Measurements from ENCODE around the gene FAM111B. TPM values are rescaled to one million over a fixed set of nuclear protein-coding genes. Genes with fewer than 3 reads are reported as not detected.
A peak's percentile ranks its signal among the peaks of the same experiment; 100 is the strongest.
"Not testable (repeated sequence)": the region's sequence is repeated elsewhere in the genome, so short reads cannot be mapped to it uniquely, and the experiment has no call there.

The FAM111B gene
- 0.26 TPM for total RNA-seq
- long read RNA-seq, result 0 reads

- DNase-seq (ENCODE audit: low spot score), result no peak
Measured at GRCh38 chr11:59106363-59107336, at the start of gene FAM111B. Gene FAM111B, plus strand, starts transcription at chr11:59107237. Its CDS starts 2,389 bp downstream, at chr11:59109626.

GRCh38 chr11:59058120-59059033 is 48.7 kb upstream of the FAM111B start:
- peak; percentile 92 for DNase-seq (ENCODE audit: low spot score)

- DNase-seq (ENCODE audit: low spot score), result not testable (repeated sequence)
Measured at GRCh38 chr11:59060096-59060495, 46.9 kb upstream of the FAM111B start.

- no peak for DNase-seq (ENCODE audit: low spot score)
Measured at GRCh38 chr11:59062602-59063529, 44.2 kb upstream of the FAM111B start.

GRCh38 chr11:59063996-59064727 is 42.9 kb upstream of the FAM111B start:
- DNase-seq (ENCODE audit: low spot score), result not testable (repeated sequence)

GRCh38 chr11:59069087-59069486 is 38.0 kb upstream of the FAM111B start:
- DNase-seq (ENCODE audit: low spot score), result no peak

- DNase-seq (ENCODE audit: low spot score), result no peak
Measured at GRCh38 chr11:59076876-59077571, 30.0 kb upstream of the FAM111B start.

GRCh38 chr11:59078435-59078834 is 28.6 kb upstream of the FAM111B start:
- no peak for DNase-seq (ENCODE audit: low spot score)

GRCh38 chr11:59079086-59079485 is 28.0 kb upstream of the FAM111B start:
- DNase-seq (ENCODE audit: low spot score), result no peak

- DNase-seq (ENCODE audit: low spot score), result not testable (repeated sequence)
Measured at GRCh38 chr11:59080421-59080820, 26.6 kb upstream of the FAM111B start.

- not testable (repeated sequence) for DNase-seq (ENCODE audit: low spot score)
Measured at GRCh38 chr11:59081430-59082020, 25.5 kb upstream of the FAM111B start.

- not testable (repeated sequence) for DNase-seq (ENCODE audit: low spot score)
Measured at GRCh38 chr11:59086007-59086406, 21.0 kb upstream of the FAM111B start, which contains the start of gene GLYATL1B. Gene GLYATL1B, plus strand, starts transcription at chr11:59086307. Its CDS starts 0 bp downstream, at chr11:59086307.

- DNase-seq (ENCODE audit: low spot score), result no peak
Measured at GRCh38 chr11:59088162-59088561, 18.9 kb upstream of the FAM111B start.

- DNase-seq (ENCODE audit: low spot score), result not testable (repeated sequence)
Measured at GRCh38 chr11:59093576-59093975, 13.5 kb upstream of the FAM111B start.

GRCh38 chr11:59095225-59095624 is 11.8 kb upstream of the FAM111B start:
- not testable (repeated sequence) for DNase-seq (ENCODE audit: low spot score)

GRCh38 chr11:59095972-59096575 is 11.0 kb upstream of the FAM111B start:
- DNase-seq (ENCODE audit: low spot score), result not testable (repeated sequence)

GRCh38 chr11:59097113-59097708 is 9.8 kb upstream of the FAM111B start:
- DNase-seq (ENCODE audit: low spot score), result no peak

GRCh38 chr11:59097938-59098337 is 9.1 kb upstream of the FAM111B start:
- DNase-seq (ENCODE audit: low spot score), result not testable (repeated sequence)
